NCI-H1105 (cell line): ENCODE data around the gene DUSP6.

Experiments used
- DNase-seq: peaks from one replicate; lab custom pipeline; 2025; lab: John Stamatoyannopoulos, UW

DUSP6 gene

GRCh38 chr12:89352492-89353187 lies at the start of gene DUSP6:
Gene DUSP6 (minus strand): TSS chr12:89352501. CDS start chr12:89352039, 462 bp downstream.
- DNase-seq: peak; percentile 97

- DNase-seq: no peak
Measured at GRCh38 chr12:89401433-89402058, 49.2 kb upstream of the DUSP6 start.

GRCh38 chr12:89400415-89400814 lies 48.1 kb upstream of the DUSP6 start:
- no peak for DNase-seq

- no peak for DNase-seq
Measured at GRCh38 chr12:89395712-89396111, 43.4 kb upstream of the DUSP6 start.

GRCh38 chr12:89393551-89394121 lies 41.3 kb upstream of the DUSP6 start:
- no peak for DNase-seq

- no peak for DNase-seq
Measured at GRCh38 chr12:89392391-89392790, 40.1 kb upstream of the DUSP6 start.

- DNase-seq: no peak
Measured at GRCh38 chr12:89391726-89392336, 39.5 kb upstream of the DUSP6 start.

GRCh38 chr12:89390802-89391673 lies 38.7 kb upstream of the DUSP6 start:
- DNase-seq: no peak

- DNase-seq: no peak
Measured at GRCh38 chr12:89389755-89390661, 37.7 kb upstream of the DUSP6 start.

- no peak for DNase-seq
Measured at GRCh38 chr12:89386138-89386537, 33.8 kb upstream of the DUSP6 start.

GRCh38 chr12:89384807-89385206 lies 32.5 kb upstream of the DUSP6 start:
- no peak for DNase-seq

- DNase-seq: no peak
Measured at GRCh38 chr12:89384050-89384758, 31.9 kb upstream of the DUSP6 start.

- DNase-seq: no peak
Measured at GRCh38 chr12:89383235-89384049, 31.1 kb upstream of the DUSP6 start.

GRCh38 chr12:89382328-89382727 lies 30.0 kb upstream of the DUSP6 start:
- DNase-seq: no peak

GRCh38 chr12:89379839-89380467 lies 27.7 kb upstream of the DUSP6 start:
- no peak for DNase-seq

GRCh38 chr12:89379148-89379838 lies 27.0 kb upstream of the DUSP6 start:
- no peak for DNase-seq

- DNase-seq: no peak
Measured at GRCh38 chr12:89376844-89377243, 24.5 kb upstream of the DUSP6 start.

- DNase-seq: no peak
Measured at GRCh38 chr12:89376202-89376529, 23.9 kb upstream of the DUSP6 start.
